GM19035 (cell line): Measurements from ENCODE around the gene PRMT7.
"Not testable (repeated sequence)": the region's sequence is repeated elsewhere in the genome, so short reads cannot be mapped to it uniquely, and the experiment has no call there.

ENCODE experiments used
- ATAC-seq: cut with Tn5 transposase; IDR thresholded peaks from one replicate; pipeline ENCODE4 v1.9.1; 2021; ENCODE audit not compliant: unreplicated experiment

Gene PRMT7

GRCh38 chr16:68283346-68283745, 27.5 kb upstream of the PRMT7 start:
- ATAC-seq, result no peak

- ATAC-seq, result peak; percentile 35
Observed at GRCh38 chr16:68283801-68284598, 26.8 kb upstream of the PRMT7 start.

- ATAC-seq, result peak; percentile 44
Observed at GRCh38 chr16:68284847-68285246, 26.0 kb upstream of the PRMT7 start.

- ATAC-seq, result no peak
Observed at GRCh38 chr16:68285683-68286082, 25.1 kb upstream of the PRMT7 start.

GRCh38 chr16:68286153-68287074, 24.4 kb upstream of the PRMT7 start:
- no peak for ATAC-seq

GRCh38 chr16:68287276-68288251, 23.3 kb upstream of the PRMT7 start:
- no peak for ATAC-seq

- ATAC-seq, result no peak
Observed at GRCh38 chr16:68288252-68288650, 22.6 kb upstream of the PRMT7 start.

GRCh38 chr16:68288796-68289195, 22.0 kb upstream of the PRMT7 start:
- ATAC-seq, result not testable (repeated sequence)

GRCh38 chr16:68289202-68289601, 21.6 kb upstream of the PRMT7 start:
- no peak for ATAC-seq

- peak; percentile 79 for ATAC-seq
Observed at GRCh38 chr16:68289621-68290329, 21.0 kb upstream of the PRMT7 start.

- no peak for ATAC-seq
Observed at GRCh38 chr16:68290450-68290849, 20.4 kb upstream of the PRMT7 start.

GRCh38 chr16:68291227-68291626, 19.6 kb upstream of the PRMT7 start:
- ATAC-seq, result no peak

GRCh38 chr16:68292425-68292824, 18.4 kb upstream of the PRMT7 start:
- ATAC-seq, result no peak

- ATAC-seq, result no peak
Observed at GRCh38 chr16:68296291-68296690, 14.5 kb upstream of the PRMT7 start.

GRCh38 chr16:68296693-68297092, 14.1 kb upstream of the PRMT7 start:
- ATAC-seq, result no peak

GRCh38 chr16:68297908-68298307, 12.9 kb upstream of the PRMT7 start:
- no peak for ATAC-seq

- no peak for ATAC-seq
Observed at GRCh38 chr16:68298312-68298711, 12.5 kb upstream of the PRMT7 start.

- ATAC-seq, result no peak
Observed at GRCh38 chr16:68298907-68299561, 11.8 kb upstream of the PRMT7 start.

GRCh38 chr16:68299571-68300453, 11.0 kb upstream of the PRMT7 start:
- no peak for ATAC-seq
